Calu3 (cell line): Measurements from ENCODE around the gene LBH. TPM values are rescaled to one million over a fixed set of nuclear protein-coding genes. Genes with fewer than 3 reads are reported as not detected.

Source experiments
- BruUV-seq: library from RNA; stranded (reverse); fragments of 400-500 nt; replicated peaks from 2 replicates; lab custom pipeline; 2021; lab: Mats Ljungman, UMichigan
- CTCF ChIA-PET: fragments of 300-600 bp; sonication (Branson Sonifier 250); formaldehyde crosslinking; loops from one replicate; lab custom pipeline; 2022; ENCODE audit warnings: antibody characterized with exemption; lab: Charles Lee
- DNase-seq: peaks from one replicate; pipeline ENCODE4 v3.0.0; 2022
- H3K27ac Mint-ChIP-seq: one replicate; pipeline ENCODE4 v1.8.0; 2022; ENCODE audit warnings: mixed read lengths; ENCODE audit not compliant: unreplicated experiment
- H3K27me3 Mint-ChIP-seq: one replicate; pipeline ENCODE4 v1.8.0; 2022; ENCODE audit warnings: mixed read lengths; ENCODE audit not compliant: unreplicated experiment
- H3K36me3 Mint-ChIP-seq: one replicate; pipeline ENCODE4 v1.8.0; 2022; ENCODE audit warnings: mild to moderate bottlenecking, moderate library complexity, mixed read lengths; ENCODE audit not compliant: insufficient read depth, unreplicated experiment
- H3K4me1 Mint-ChIP-seq: one replicate; pipeline ENCODE4 v1.8.0; 2022; ENCODE audit warnings: mild to moderate bottlenecking, low read depth, mixed read lengths; ENCODE audit not compliant: unreplicated experiment
- H3K4me3 Mint-ChIP-seq: one replicate; pipeline ENCODE4 v1.8.0; 2022; ENCODE audit warnings: mild to moderate bottlenecking, low read depth, moderate library complexity, mixed read lengths; ENCODE audit not compliant: unreplicated experiment
- H3K9me3 Mint-ChIP-seq: one replicate; pipeline ENCODE4 v1.8.0; 2022; ENCODE audit warnings: low read depth, mixed read lengths; ENCODE audit not compliant: unreplicated experiment
- CTCF ChIP-seq: fragments of 200-600 bp; IDR thresholded peaks from one replicate; pipeline ENCODE4 v1.8.0; 2022; ENCODE audit warnings: antibody characterized with exemption; ENCODE audit not compliant: unreplicated experiment
- intact Hi-C: fragments of 100-400 bp; cut with micrococcal nuclease; formaldehyde crosslinking; loops from one replicate; pipeline ENCODE4 v1.10.0; 2022; ENCODE audit not compliant: unreplicated experiment
- total RNA-seq: library from RNA; stranded (reverse); gene quantifications from 2 replicates; pipeline ENCODE4 v1.2.3, GENCODE V29; 2022

The LBH gene
- total RNA-seq, 1 experiment from 2014 or later, result 3.3 TPM

GRCh38 chr2:30201990-30202389, 29.3 kb upstream of the LBH start:
- no peaks in the 10 kb centered on the region for H3K9me3 Mint-ChIP-seq
- no peak overlapping the region for H3K27ac Mint-ChIP-seq
- no peak for DNase-seq
- CTCF ChIA-PET, result interaction anchor here (1.1 kb wide), 1 partner anchor 16 kb away, joined by 3 read pairs; no protein-coding TSS in a partner anchor
- peaks cover 42% of the 10 kb centered on the region for H3K27me3 Mint-ChIP-seq
- no peak overlapping the region for H3K4me3 Mint-ChIP-seq
- intact Hi-C loops, result loop anchor here (10.0 kb wide), 1 partner anchor 133 kb away; no protein-coding TSS in a partner anchor
- no peaks in the 10 kb centered on the region for H3K4me1 Mint-ChIP-seq
- no peaks in the 10 kb centered on the region for H3K36me3 Mint-ChIP-seq
- BruUV-seq, result no TSS peak
- TF ChIP-seq CTCF, result no peak

GRCh38 chr2:30203156-30203555, 28.2 kb upstream of the LBH start:
- no peak overlapping the region for H3K4me3 Mint-ChIP-seq
- H3K27me3 Mint-ChIP-seq, result peaks cover 43% of the 10 kb centered on the region
- intact Hi-C loops, result loop anchor here (10.0 kb wide), 1 partner anchor 132 kb away; no protein-coding TSS in a partner anchor
- H3K4me1 Mint-ChIP-seq, result no peaks in the 10 kb centered on the region
- DNase-seq, result no peak
- TF ChIP-seq CTCF, result no peak
- CTCF ChIA-PET, result no interaction called here
- H3K27ac Mint-ChIP-seq, result no peak overlapping the region
- no TSS peak for BruUV-seq
- no peaks in the 10 kb centered on the region for H3K36me3 Mint-ChIP-seq
- no peaks in the 10 kb centered on the region for H3K9me3 Mint-ChIP-seq

- H3K4me1 Mint-ChIP-seq, result no peaks in the 10 kb centered on the region
- no peak for TF ChIP-seq CTCF
- CTCF ChIA-PET, result interaction anchor here (1.4 kb wide), 1 partner anchor 507 kb away, joined by 8 read pairs; no protein-coding TSS in a partner anchor
- H3K4me3 Mint-ChIP-seq, result no peak overlapping the region
- no peak for DNase-seq
- BruUV-seq, result no TSS peak
- H3K9me3 Mint-ChIP-seq, result no peaks in the 10 kb centered on the region
- no peak overlapping the region for H3K27ac Mint-ChIP-seq
- peaks cover 53% of the 10 kb centered on the region for H3K27me3 Mint-ChIP-seq
- H3K36me3 Mint-ChIP-seq, result no peaks in the 10 kb centered on the region
- intact Hi-C loops, result loop anchor here (10.0 kb wide), 1 partner anchor 131 kb away; no protein-coding TSS in a partner anchor
These were observed 27.1 kb upstream of the LBH start for GRCh38 chr2:30204281-30204680.

- TF ChIP-seq CTCF, result no peak
- DNase-seq, result no peak
- Mint-ChIP-seq H3K9me3 (no peaks in the 10 kb centered on the region), H3K27ac (no peak overlapping the region), H3K4me1 (no peaks in the 10 kb centered on the region), H3K4me3 (no peak overlapping the region), H3K36me3 (no peaks in the 10 kb centered on the region), H3K27me3 (peaks cover 45% of the 10 kb centered on the region)
- CTCF ChIA-PET, result interaction anchor here (0.6 kb wide), 1 partner anchor 507 kb away, joined by 5 read pairs; no protein-coding TSS in a partner anchor
- no TSS peak for BruUV-seq
- intact Hi-C loops, result loop anchor here (5.0 to 10.0 kb wide), 2 partner anchors 38 to 129 kb away; no protein-coding TSS in a partner anchor
These were observed 25.9 kb upstream of the LBH start for GRCh38 chr2:30205456-30205855.
